GM19238 (cell line): ENCODE measurements around the gene C1orf174.

Source experiments
- DNase-seq: peaks from one replicate; pipeline ENCODE4 v3.0.0; 2011; ENCODE audit warnings: low spot score; ENCODE audit not compliant: insufficient read length

The C1orf174 gene

DNA sequence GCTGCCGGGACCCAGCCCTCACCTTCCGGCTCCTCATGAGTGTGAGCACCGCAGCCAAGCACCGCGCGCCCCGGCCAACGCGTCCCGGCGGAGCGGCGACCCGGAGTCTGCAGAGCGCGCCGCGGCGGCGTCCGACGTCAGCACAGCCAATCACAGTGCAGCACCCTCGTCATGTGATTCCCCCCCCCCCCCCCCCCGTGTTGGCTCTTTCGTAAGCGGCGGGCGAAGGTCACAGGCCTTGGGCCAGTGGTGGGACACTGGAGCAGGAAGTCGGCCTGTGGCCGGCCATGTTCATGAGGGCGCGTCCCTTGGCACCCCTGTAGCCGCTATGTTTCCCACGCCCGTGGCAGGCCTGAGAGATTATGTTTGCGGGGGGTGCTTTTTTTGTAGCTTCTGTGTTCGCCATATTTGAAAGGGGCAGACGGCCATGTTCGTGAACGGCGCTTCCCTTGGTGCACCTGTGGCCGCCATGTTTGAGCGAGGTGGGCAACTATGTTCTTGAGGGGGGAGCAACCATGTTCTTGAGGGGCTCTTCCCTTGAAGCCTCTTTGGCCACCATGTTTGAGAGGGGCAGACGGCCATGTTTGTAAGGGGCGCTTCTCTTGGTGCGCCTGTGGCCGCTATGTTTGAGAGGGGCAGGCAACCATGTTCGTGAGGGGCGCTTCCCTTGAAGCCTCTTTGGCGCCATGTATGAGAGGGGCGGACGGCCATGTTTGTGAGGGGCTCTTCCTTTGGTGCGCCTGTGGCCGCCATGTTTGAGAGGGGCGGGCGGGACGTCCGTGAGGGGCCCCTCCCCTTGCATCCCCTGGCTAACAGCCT is at the start of gene C1orf174:
Gene C1orf174, minus strand, starts transcription at position 123 of the 819 bp plus-strand sequence. Its CDS starts 86 bp downstream, at position 37.
- DNase-seq, result peak; percentile 85

DNA sequence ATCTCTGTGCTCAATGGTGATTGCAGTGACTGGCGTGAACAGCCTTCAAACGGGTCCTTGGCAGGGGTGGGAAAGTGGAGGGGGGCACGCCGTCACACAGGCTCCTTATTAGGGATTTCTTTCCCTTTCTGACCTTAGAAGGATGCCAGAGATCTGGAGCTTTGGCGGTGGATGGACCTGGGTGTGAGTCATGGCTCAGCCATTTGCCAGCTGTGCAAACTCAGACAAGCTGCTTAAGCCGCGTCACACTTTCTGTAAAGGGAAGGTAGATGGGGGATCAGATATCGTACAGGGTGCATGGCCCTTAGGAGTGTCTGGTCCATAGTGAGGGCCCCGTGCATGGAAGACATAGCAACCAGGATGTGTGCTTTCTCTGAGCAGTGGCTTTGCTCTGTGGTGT is 48.3 kb upstream of the C1orf174 start:
- DNase-seq, result no peak

DNA sequence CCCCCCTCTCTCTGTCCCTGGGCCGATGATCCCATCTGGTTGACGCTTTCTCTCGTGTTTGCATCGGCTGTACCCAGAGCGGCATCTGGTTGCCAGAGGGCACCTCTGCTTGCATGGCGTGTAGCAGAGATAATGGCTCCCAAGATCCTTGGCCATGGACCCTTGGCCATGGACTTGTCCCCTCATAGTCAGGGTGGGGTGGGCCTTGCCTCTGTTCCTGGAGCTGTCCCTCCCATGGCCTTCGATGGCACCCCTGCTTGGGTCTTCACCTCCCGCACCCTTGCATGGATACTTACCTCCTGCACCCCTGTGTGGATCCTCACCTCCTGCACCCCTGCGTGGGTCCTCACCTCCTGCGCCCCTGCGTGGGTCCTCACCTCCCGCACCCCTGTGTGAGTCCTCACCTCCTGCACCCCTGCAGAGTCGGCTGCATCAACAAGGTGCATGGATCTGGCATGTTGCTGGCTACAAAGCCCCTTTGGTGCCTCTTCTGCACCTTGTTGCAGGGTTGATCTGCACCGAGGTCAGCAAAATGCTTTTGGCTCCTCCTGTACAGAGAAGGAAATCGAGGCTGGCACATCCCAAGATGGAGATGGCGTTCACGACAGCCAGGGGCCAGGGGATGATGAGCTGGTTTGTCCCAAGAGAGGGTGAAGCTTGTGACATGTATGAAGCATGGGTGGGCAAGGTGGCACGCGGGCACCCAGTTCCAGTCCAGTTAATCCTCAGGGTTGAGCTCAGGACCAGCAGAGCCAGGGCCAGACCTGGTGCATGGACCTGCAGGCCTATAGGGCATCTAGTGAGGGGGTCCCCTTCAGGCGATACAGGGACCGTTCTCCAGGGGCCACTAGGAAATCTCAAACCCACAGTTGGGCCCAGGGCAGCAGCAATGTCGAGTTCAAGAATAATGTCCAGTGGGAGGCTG is 46.1 kb upstream of the C1orf174 start:
- no peak for DNase-seq

DNA sequence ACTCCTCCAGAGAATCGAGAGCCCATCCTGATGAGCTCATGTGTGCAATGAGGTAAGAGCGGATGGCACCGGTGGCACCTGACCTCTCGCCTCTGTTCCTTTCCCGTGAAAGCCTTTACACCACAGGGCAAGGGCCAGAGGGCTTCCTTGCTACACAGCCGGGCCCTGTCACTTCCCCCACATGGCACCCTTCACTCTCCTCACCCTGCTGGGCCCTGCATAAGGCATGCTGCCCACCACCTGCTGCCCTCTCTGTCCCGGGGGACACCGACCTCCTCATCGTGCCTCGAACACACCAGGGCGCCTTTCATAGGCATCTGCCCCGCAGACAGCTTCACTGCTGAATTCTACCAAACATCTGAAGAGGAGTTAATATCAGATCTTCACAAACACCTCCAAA is 45.1 kb upstream of the C1orf174 start:
- DNase-seq, result no peak

DNA sequence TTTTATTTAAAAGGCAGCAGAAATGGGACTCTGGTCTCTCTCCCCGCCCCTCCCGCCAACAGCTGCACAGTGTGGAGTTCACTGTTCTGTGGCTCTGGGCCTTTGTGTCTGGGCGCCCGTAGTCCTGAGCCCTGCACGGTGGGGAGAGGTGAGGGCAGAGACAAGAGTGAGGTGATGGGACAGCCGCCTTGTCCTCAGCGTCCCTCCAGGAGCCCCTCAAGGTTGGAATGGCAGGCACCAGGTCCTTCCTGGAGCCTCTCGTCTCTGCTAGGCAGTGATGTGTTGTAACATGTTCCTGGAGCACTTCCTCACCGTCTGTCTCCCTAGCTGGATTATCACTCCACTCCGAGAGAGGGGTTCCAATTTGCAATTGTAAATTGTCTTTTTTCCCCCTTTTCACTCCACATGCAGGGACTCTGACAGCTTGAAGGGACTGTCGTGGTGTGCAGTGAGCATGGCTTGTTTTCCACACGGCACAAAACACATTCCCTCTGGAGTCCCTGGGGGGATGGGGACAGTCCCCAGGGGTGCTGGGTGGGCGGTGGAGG is 44.6 kb upstream of the C1orf174 start:
- no peak for DNase-seq

DNA sequence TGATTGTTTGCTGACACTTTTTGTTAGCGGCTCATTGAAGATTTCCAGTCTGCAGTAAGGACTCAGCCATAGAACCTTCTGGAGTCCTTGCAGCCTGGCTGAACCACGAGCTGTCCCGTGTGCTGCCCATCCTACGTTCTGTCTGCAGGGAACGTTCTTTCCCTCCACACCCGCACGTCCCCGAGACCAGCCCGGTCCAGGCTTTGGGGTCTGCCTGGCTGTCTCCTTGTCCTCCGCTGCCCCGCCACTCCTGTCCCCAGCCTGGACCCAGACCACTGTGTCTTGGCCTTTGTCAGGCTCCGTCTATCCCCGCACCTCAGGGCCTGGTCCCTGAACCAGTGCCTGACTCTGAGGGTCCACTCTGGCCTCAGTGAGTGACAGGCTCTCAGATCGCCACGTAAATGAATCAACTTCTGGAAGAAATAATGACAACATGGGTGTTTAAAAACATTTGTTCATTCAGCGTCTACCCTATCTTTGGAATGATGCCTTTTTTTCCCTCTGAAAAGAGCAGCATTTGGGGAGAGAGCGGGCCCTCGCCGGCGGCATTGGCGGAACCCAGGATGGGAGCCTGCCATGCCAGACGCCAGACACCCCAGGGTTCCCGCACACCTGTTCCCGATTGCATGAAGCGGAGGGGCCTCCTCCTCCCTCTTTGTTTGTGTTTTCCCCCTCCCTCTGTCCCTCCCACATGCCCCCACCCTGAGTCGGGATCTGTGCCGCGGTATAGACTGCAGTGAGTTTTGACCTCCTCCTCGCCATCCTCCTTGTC is 43.9 kb upstream of the C1orf174 start:
- DNase-seq, result no peak

DNA sequence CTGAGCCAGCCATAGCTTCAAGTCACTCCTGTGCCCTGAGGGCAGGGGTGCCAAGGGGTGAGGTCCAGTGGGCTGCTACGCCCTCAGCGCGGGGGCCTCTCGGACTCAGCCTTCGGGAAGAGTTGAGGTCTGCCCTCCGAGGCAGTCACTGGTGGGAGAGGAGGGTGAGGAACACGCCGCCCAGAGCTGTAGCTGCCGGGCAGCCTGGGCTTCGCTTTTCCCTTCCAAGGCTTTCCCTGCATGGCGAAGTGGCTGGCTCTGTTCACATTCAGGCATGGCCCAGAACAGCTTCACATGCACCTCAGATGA is 43.0 kb upstream of the C1orf174 start:
- no peak for DNase-seq

DNA sequence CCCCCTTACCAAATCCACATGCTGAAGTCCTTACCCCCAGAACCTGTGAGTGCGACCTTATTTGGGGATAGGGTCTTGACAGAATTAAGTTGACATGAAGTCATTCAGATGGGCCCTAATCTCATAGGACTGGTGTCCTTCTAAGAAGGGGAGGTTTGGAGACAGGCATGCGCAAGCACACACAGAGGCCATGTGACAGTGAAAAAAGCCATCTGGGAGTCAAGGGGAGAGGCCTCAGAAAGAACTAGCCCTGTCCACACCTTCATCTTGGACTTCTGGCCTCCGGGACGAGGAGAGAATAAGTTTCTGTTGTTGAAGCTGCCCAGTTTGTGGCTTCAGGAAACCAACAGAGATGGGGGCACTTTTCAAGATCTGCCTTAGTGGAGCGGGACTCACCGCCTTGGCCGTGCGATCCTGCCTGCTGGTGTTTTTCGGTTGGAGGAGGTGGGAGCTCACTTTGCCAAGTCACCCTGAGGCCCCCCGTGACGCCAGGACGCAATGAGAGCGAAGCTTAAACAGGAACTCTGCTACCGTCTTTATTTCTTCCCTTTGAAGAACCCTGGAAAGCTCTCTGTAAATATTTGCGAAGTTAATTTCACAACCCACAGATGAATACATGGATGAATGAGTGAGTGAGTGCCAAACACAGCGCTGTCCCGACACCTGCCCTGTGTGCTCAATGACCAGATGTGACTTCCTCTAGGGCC is 42.5 kb upstream of the C1orf174 start:
- DNase-seq, result no peak

DNA sequence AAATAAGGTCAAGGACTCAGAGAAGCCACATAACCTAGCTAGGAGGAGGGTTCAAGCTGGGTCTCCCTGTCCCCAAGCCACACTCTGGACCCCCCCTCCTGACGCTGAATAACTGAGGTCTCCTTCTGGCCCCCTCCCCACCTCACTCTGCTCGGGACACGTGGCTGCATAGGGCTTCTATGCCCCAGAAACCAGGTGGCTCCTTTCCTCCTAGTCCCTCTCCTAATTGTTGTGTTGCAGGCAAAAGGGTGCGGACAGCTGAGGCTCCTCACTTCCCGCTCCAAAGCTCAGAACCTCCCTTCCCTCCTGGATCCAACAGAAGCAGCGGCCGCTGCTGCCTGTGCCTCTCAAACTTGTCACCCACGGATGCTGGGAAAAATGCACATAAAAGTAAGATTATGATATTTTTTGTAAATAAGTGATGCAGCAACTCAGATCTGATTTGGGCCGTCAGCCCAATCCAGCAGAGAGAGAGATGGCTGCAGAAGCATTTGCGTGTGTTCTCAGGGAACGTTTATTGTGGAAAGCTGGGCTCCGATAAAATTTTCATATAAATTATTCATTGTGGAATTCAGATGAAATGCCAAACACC is 40.8 kb upstream of the C1orf174 start:
- DNase-seq, result no peak

DNA sequence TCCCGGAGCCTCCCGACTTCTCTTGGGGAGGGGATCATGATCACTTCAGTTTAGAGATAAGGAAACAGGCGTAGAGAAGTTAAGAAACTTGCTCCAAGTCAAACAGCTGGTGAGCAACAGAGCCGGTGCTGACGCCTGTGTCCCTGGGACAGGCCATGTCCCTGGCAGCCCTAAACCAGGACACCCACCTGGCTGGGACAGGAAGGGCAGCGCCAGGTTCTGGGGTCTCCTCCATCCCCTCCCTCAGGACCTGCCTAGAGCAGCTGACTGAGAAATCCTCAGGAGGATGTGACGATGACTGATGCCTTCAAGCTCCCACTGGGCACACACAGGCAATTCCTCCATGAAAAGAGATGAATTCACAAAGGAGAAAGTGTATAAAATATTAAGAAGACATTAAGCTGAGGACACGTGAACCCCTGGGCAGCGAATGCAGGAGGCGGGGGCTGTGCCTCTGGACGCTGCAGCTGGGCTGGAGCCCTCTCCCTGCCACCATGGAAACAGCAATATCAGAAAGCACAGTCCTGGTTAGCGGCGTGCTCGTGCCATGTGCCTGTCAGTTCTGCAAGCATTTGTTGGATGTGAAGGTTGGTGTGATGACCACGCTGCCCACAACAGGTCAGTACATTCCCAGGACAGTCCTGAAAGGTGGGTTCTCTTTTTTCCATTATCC is 40.1 kb upstream of the C1orf174 start:
- DNase-seq, result no peak

DNA sequence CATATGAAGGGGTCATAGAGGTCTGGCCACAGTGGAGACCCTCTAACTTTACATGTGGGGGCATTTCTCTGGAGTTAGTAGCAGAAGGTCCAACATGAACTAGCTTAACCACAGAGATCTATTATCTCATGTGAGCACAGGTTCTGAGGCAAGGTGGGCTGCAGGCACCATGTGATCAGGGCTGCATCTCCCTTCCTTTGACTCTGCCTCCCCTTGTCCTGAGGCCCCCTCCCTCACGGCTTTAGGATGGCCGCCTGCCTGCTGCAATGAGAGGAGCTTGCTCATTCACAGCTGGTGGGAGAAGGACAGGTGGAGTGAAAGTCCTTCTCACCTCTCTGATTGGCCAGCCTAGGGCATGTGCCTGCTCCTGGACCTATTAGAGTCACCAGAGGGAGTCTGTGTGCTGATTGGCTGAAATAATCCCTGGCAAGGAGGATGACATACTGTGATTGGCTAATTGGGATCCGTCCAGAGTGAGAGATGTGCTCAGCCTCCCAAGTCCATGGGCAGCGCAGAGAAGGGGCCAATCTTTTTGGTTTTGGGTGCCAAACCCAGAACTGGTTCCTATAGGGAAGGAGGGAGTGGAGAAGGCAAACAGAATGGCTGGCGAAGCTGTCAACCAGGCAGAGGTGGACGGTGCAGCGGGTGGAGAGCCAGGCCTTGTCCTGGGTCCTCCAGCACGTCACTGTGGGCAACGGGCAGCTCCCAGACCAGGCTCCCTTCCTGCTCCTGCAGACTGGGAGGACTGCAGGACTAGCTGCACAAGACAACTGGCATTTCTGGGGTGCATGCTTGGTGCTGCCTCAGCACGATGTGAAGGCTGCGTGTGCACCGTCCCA is 39.4 kb upstream of the C1orf174 start:
- no peak for DNase-seq

DNA sequence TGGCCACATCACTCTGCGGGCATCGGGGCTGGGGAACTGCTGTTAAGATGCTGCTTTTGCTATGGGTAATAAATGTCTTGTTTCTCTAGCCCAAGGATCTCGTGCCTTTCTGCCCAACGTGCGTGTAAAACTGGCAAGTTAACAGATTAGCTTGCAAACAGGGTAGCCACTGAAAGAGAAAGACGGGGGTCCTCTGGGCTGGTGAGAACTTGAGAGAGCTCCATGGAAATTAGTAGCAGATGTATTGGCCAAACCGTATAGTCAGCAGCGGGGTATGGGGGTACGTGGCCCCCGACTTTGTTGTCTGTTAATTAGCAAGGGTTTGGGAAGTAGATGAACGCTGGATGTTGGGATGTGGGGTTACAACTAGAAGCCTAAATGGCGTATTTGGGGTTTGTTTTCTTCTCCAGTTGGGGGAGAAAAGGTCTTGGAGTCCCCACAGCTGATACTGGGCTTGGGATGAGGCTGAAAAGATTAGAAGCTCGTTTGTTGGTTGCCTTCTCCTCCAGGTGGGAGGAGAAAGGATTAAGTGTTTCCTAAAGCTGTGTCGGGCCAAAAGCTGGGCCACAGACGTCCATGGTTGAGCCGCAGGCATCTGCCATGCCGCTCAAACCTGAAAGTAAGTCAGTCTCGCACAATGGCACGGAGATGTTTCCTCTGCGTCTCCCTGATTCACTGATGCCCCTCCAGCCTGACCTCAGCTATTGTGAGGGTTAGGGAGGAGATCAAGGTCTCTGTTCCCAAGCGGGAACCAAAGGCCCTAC is 32.3 kb upstream of the C1orf174 start:
- no peak for DNase-seq

DNA sequence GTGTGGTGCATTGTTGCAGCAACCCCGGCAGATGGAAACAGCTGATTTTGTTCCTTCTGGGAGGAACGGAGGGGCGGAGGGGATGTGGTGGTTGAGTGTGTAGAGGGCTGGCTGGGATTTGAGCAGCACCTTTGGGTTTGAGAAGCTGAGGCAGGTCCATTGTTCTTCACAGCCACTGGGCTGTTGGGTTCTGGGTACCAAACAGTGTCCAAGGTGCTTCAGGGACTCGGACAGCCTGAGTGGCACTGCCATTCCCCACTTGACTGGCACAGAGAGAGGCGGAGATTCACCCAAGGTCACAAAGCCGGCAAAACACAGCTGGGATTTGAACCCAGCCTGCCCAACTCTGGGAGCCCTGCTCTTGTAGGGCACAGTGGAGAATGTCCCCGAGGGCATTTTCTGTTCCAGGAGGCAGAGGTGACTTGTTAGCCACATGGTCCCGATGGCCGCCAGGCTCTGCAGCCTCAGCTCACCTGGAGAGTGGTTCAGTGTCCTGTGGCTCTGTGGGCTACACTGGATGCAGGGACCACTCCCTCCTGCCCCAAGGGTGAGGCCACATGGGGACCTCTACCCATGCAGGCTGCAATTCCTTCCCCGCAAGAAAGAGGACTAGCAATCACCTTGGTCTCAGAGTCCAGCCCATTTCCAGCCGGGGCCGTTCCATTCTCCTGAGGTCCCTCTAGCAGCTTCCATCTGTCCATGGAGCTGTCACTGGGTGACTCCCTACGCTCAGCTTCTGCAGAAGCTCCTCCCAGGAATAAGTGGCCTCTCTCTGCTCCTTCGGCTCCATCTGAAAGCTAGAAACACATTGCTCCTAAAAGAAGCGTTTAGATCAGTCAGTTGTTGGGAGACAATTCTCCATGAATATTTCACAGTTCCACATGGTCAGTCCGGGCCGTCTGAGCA is 31.2 kb upstream of the C1orf174 start:
- DNase-seq, result no peak

DNA sequence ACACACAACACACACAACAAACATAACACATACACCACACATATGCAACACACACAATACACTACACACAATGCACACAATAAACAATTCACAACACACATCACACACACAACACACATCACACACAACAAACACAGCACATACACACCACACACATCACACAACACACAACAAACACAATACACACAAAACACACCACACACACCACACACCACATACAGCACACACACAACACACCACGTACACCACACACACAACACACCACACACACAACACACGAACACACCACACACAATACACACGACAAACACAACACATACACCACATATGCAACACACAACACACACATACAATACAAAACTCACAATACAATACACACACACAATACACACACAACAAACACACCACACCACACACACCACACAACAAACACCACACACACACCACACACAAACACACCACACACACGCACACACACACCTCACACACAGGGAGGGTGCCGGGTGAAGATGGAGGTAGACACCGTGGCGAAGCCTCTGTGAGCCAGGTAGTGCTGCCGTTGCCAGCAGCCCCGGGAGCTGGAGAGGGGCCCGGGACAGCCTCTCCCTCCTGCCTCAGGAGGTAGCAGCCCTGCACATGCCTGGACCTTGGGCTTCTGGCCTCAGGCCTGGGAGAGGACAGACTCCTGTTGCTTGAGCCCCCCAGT is 30.4 kb upstream of the C1orf174 start:
- DNase-seq, result no peak

DNA sequence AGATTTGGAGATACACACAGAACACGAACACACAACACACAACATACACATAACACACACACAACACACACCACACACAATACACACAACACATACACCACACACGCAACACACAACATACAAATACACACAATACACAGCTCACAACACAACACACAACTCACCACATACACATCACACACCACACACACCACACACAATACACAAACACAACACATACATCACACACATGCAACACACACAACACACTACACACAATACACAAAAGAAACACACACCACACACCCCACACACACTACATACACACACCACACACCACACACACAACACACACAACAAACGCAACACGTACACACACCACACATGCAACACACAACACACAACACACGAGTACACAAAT is 29.1 kb upstream of the C1orf174 start:
- DNase-seq, result no peak

DNA sequence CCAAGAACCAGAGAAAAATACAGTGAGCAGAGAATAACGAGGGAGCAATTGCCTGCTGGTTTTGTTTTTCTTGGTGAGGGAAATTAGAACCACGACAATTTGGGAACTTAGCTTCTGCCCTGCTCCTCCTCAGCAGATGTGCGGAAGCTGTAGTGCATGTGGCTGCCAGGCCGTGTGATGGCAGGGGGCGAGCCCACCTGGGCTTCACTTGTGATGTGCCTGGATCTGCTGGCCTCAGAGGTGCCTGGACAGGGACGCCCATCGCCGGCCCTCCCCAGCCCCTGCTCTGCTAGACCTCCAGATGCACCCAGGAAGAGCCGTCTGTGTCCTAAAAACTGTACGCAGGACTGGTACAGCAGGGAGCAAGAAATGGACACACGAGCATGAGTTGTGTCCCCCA is 28.5 kb upstream of the C1orf174 start:
- no peak for DNase-seq

DNA sequence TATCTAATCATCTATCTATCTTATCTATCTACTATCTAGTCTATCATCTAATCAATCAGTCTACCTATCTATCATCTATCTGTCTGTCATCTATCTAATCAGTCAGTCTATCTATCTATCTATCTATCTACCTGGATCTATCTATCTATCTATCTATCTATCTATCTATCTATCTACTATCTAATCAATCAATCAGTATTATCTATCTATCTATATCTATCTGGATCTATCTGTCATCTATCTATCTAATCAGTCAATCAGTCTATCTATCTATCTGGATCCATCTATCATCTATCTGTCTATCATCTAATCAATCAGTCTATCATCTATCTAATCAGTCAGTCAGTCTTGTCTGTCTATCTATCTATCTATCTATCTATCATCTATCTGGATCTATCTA is 26.9 kb upstream of the C1orf174 start:
- DNase-seq, result no peak
